MM.1S (cell line): ENCODE data around the gene ZNF581.

ENCODE experiments used
- DNase-seq: peaks from one replicate; pipeline ENCODE4 v3.0.0-alpha.2; 2015
- H2AFZ ChIP-seq: fragments of 300-600 bp; sonication (generic); 2 replicates; pipeline ENCODE4 v1.6.0; 2016; ENCODE audit warnings: antibody characterized with exemption, low read length
- H3F3A ChIP-seq: fragments of 300-600 bp; sonication (generic); 2 replicates; pipeline ENCODE4 v1.6.1; 2016; ENCODE audit warnings: mild to moderate bottlenecking, antibody characterized with exemption, low read length, moderate library complexity, mixed read lengths; ENCODE audit not compliant: insufficient read depth
- H3K27ac ChIP-seq: fragments of 300-600 bp; sonication (generic); 2 replicates; pipeline ENCODE4 v1.5.1; 2016; ENCODE audit warnings: mild to moderate bottlenecking, low read length
- H3K27me3 ChIP-seq: fragments of 300-600 bp; sonication (generic); replicated peaks from 2 replicates; pipeline ENCODE4 v1.6.0; 2016; ENCODE audit warnings: low read length; ENCODE audit not compliant: insufficient read depth
- H3K36me3 ChIP-seq: fragments of 300-600 bp; sonication (generic); replicated peaks from 2 replicates; pipeline ENCODE4 v1.6.1; 2016; ENCODE audit warnings: mild to moderate bottlenecking, low read length, mixed read lengths; ENCODE audit not compliant: insufficient read depth
- H3K4me1 ChIP-seq: fragments of 300-600 bp; sonication (generic); 2 replicates; pipeline ENCODE4 v1.6.1; 2016; ENCODE audit warnings: low read length, mixed read lengths
- H3K4me2 ChIP-seq: fragments of 300-600 bp; sonication (generic); 2 replicates; pipeline ENCODE4 v1.6.0; 2016; ENCODE audit warnings: low read depth, low read length
- H3K4me3 ChIP-seq: fragments of 300-600 bp; sonication (generic); 2 replicates; pipeline ENCODE4 v1.5.1; 2016; ENCODE audit warnings: low read length, mixed read lengths
- H3K79me2 ChIP-seq: fragments of 300-600 bp; sonication (generic); 2 replicates; pipeline ENCODE4 v1.6.1; 2016; ENCODE audit warnings: mixed run types, low read length, mixed read lengths
- H3K9ac ChIP-seq: fragments of 300-600 bp; sonication (generic); 2 replicates; pipeline ENCODE4 v1.6.1; 2016; ENCODE audit warnings: low read length, mixed read lengths
- H3K9me2 ChIP-seq: fragments of 300-600 bp; sonication (generic); replicated peaks from 2 replicates; pipeline ENCODE4 v1.6.1; 2016; ENCODE audit warnings: mild to moderate bottlenecking, low read length, mixed read lengths; ENCODE audit not compliant: insufficient read depth
- H3K9me3 ChIP-seq: fragments of 300-600 bp; sonication (generic); replicated peaks from 2 replicates; pipeline ENCODE4 v1.6.1; 2016; ENCODE audit warnings: mild to moderate bottlenecking, low read length, mixed read lengths; ENCODE audit not compliant: insufficient read depth
- H4K20me1 ChIP-seq: fragments of 300-600 bp; sonication (generic); 2 replicates; pipeline ENCODE4 v1.6.1; 2016; ENCODE audit warnings: mild to moderate bottlenecking, low read length, moderate library complexity, mixed read lengths; ENCODE audit not compliant: insufficient read depth
- CTCF ChIP-seq: fragments of 300-600 bp; sonication (generic); IDR thresholded peaks from 2 replicates; pipeline ENCODE4 v1.5.1; 2016; ENCODE audit warnings: antibody characterized with exemption, low read length, mixed read lengths
- EZH2 ChIP-seq: fragments of 300-600 bp; sonication (generic); optimal IDR thresholded peaks from 2 replicates; pipeline ENCODE3; 2017; ENCODE audit warnings: low read depth, mild to moderate bottlenecking, antibody characterized with exemption, low read length, mixed read lengths
- EZH2phosphoT487 ChIP-seq: fragments of 300-600 bp; sonication (generic); IDR thresholded peaks from 2 replicates; pipeline ENCODE4 v1.6.1; 2018; ENCODE audit warnings: antibody characterized with exemption, low read length

Gene ZNF581

GRCh38 chr19:55686311-55687050, 43.0 kb downstream of the ZNF581 start:
- no peak overlapping the region for H3K4me2 ChIP-seq
- 0 out of 2 replicates have a peak, but pooled peaks cover 6% of the 10 kb centered on the region for H3K36me3 ChIP-seq

GRCh38 chr19:55687281-55688201, 44.1 kb downstream of the ZNF581 start:
- no peaks in the 10 kb centered on the region for H3K27me3 ChIP-seq
- H3K36me3 ChIP-seq, result no peaks in the 10 kb centered on the region
- no peaks in the 10 kb centered on the region for H4K20me1 ChIP-seq
- DNase-seq, result no peak
- no peaks in the 10 kb centered on the region for H3K9me2 ChIP-seq
- no peaks in the 10 kb centered on the region for H3K9me3 ChIP-seq
- H3K4me1 ChIP-seq, result no peaks in the 10 kb centered on the region
- H3K79me2 ChIP-seq, result peaks cover 56% of the 10 kb centered on the region
- H3K9ac ChIP-seq, result no peak overlapping the region
- no peak overlapping the region for H3K4me2 ChIP-seq
- H3K27ac ChIP-seq, result no peak overlapping the region
- no peak overlapping the region for H2AFZ ChIP-seq
- H3F3A ChIP-seq, result no peaks in the 10 kb centered on the region
- no peak for TF ChIP-seq EZH2
- TF ChIP-seq CTCF, result no peak
- no peak overlapping the region for H3K4me3 ChIP-seq

More at GRCh38 chr19:55686311-55687050, 43.0 kb downstream of the ZNF581 start:
- H3K27ac ChIP-seq, result no peak overlapping the region
- no peak overlapping the region for H3K4me3 ChIP-seq
- no peak for TF ChIP-seq CTCF
- H3K4me1 ChIP-seq, result no peaks in the 10 kb centered on the region
- no peak for DNase-seq
- H3K27me3 ChIP-seq, result no peaks in the 10 kb centered on the region
- no peak overlapping the region for H3K9ac ChIP-seq
- H2AFZ ChIP-seq, result no peak overlapping the region
- H3K9me2 ChIP-seq, result no peaks in the 10 kb centered on the region
- H3F3A ChIP-seq, result no peaks in the 10 kb centered on the region
- no peaks in the 10 kb centered on the region for H4K20me1 ChIP-seq
- H3K9me3 ChIP-seq, result no peaks in the 10 kb centered on the region
- peaks cover 65% of the 10 kb centered on the region for H3K79me2 ChIP-seq

- H3K27ac ChIP-seq, result no peak overlapping the region
- peaks cover 50% of the 10 kb centered on the region for H3K79me2 ChIP-seq
- DNase-seq, result no peak
- no peaks in the 10 kb centered on the region for H3K9me2 ChIP-seq
- H3K9me3 ChIP-seq, result no peaks in the 10 kb centered on the region
- no peaks in the 10 kb centered on the region for H3K4me1 ChIP-seq
- no peak overlapping the region for H3K9ac ChIP-seq
- H3F3A ChIP-seq, result no peaks in the 10 kb centered on the region
- H2AFZ ChIP-seq, result no peak overlapping the region
- H3K27me3 ChIP-seq, result no peaks in the 10 kb centered on the region
- no peaks in the 10 kb centered on the region for H3K36me3 ChIP-seq
- no peak overlapping the region for H3K4me3 ChIP-seq
- TF ChIP-seq EZH2, result no peak
- no peak for TF ChIP-seq CTCF
- TF ChIP-seq EZH2phosphoT487, result no peak
- H4K20me1 ChIP-seq, result no peaks in the 10 kb centered on the region
- H3K4me2 ChIP-seq, result no peak overlapping the region
These were observed 45.2 kb downstream of the ZNF581 start for GRCh38 chr19:55688422-55689218.
